Ascending aorta (tissue), 2 donors: ENCODE data around the gene MRLN. TPM values are rescaled to one million over a fixed set of nuclear protein-coding genes. Genes with fewer than 3 reads are reported as not detected.
"Not testable (repeated sequence)": the region's sequence is repeated elsewhere in the genome, so short reads cannot be mapped to it uniquely, and the experiment has no call there.

Experiments used
- DNase-seq, 2 donors: peaks; one replicate each; pipeline ENCODE4 v3.0.0-alpha.2; 2019; ENCODE audit warnings: low spot score in 2 of 2
- H3K27ac ChIP-seq, 2 donors: fragments of 200-600 bp; sonication (generic); one replicate each; pipeline ENCODE4 v1.5.1; 2016 to 2017; ENCODE audit warnings: mild to moderate bottlenecking in 1 of 2
- H3K27me3 ChIP-seq: fragments of 200-600 bp; sonication (generic); one replicate; pipeline ENCODE4 v1.5.1; 2017
- H3K36me3 ChIP-seq, 2 donors: fragments of 200-600 bp; sonication (generic); one replicate each; pipeline ENCODE4 v1.5.1; 2016
- H3K4me1 ChIP-seq, 2 donors: fragments of 200-600 bp; sonication (generic); one replicate each; pipeline ENCODE4 v1.5.1; 2016 to 2017; ENCODE audit warnings: mild to moderate bottlenecking in 1 of 2
- H3K4me3 ChIP-seq, 2 donors: fragments of 200-600 bp; sonication (generic); one replicate each; pipeline ENCODE4 v1.5.1; 2016 to 2017; ENCODE audit warnings: mild to moderate bottlenecking in 1 of 2
- H3K9me3 ChIP-seq, 2 donors: fragments of 200-600 bp; sonication (generic); one replicate each; pipeline ENCODE4 v1.5.1; 2016
- CTCF ChIP-seq, 3 experiments: fragments of 200-600 bp in 2 of 3; fragments of 450-650 bp in 1 of 3; sonication (generic) in 2 of 3; IDR thresholded peaks; one replicate each; pipeline ENCODE4 v1.5.1; 2016 to 2019; ENCODE audit warnings: antibody characterized with exemption in 3 of 3, mild to moderate bottlenecking in 1 of 3, moderate library complexity in 1 of 3
- intact Hi-C: fragments of 100-400 bp; cut with DNase I; formaldehyde crosslinking; loops from one replicate; pipeline ENCODE4 v1.15.1; 2023
- total RNA-seq: library from RNA; depleted of rRNA; stranded (reverse); fragments of >200 nt; gene quantifications from one replicate; pipeline ENCODE4 v1.1.0, GENCODE V29; 2016

The MRLN gene
- not detected for total RNA-seq

GRCh38 chr10:59753267-59753666 is at the start of gene MRLN:
Gene MRLN (minus strand): TSS chr10:59753455.
- Histone ChIP-seq H3K36me3 (no peaks in the 10 kb centered on the region), H3K4me1 (no peaks in the 10 kb centered on the region), H3K9me3 (no peaks in the 10 kb centered on the region), H3K27me3 (no peaks in the 10 kb centered on the region), H3K4me3 (no peak within 1 kb of the TSS), H3K27ac (no peak within 1 kb of the TSS)
- TF ChIP-seq CTCF (IDR thresholded peaks at IDR 0.05), result no peak
- DNase-seq, result no peak
- intact Hi-C loops, result no loop called here

GRCh38 chr10:59801171-59801570 is 47.9 kb upstream of the MRLN start:
- TF ChIP-seq CTCF (IDR thresholded peaks at IDR 0.05), result no peak
- intact Hi-C loops, result no loop called here
- H3K27ac ChIP-seq, result no peak overlapping the region
- DNase-seq, result no peak
- peaks cover 0 to 2% of the 10 kb centered on the region in 2 donors for H3K4me1 ChIP-seq
- H3K27me3 ChIP-seq, result no peaks in the 10 kb centered on the region
- peaks cover 41 to 59% of the 10 kb centered on the region in 2 donors for H3K36me3 ChIP-seq
- H3K9me3 ChIP-seq, result no peaks in the 10 kb centered on the region
- no peak overlapping the region for H3K4me3 ChIP-seq

GRCh38 chr10:59799421-59799820 is 46.2 kb upstream of the MRLN start:
- H3K9me3 ChIP-seq, result no peaks in the 10 kb centered on the region
- H3K27me3 ChIP-seq, result no peaks in the 10 kb centered on the region
- H3K36me3 ChIP-seq, result peaks cover 31 to 48% of the 10 kb centered on the region in 2 donors
- DNase-seq, result no peak
- no peak overlapping the region for H3K27ac ChIP-seq
- intact Hi-C loops, result no loop called here
- TF ChIP-seq CTCF (IDR thresholded peaks at IDR 0.05), result no peak
- H3K4me1 ChIP-seq, result peaks cover 0 to 2% of the 10 kb centered on the region in 2 donors
- H3K4me3 ChIP-seq, result no peak overlapping the region

- Histone ChIP-seq H3K36me3 (peaks cover 40 to 66% of the 10 kb centered on the region in 2 donors), H3K4me3 (no peak overlapping the region), H3K27ac (no peak overlapping the region), H3K27me3 (no peaks in the 10 kb centered on the region), H3K9me3 (no peaks in the 10 kb centered on the region), H3K4me1 (no peaks in the 10 kb centered on the region)
- no peak for TF ChIP-seq CTCF (IDR thresholded peaks at IDR 0.05)
- intact Hi-C loops, result no loop called here
- no peak for DNase-seq
Measured at GRCh38 chr10:59793919-59794318, 40.7 kb upstream of the MRLN start.

- intact Hi-C loops, result no loop called here
- DNase-seq, result no peak
- Histone ChIP-seq H3K36me3 (peaks cover 46 to 62% of the 10 kb centered on the region in 2 donors), H3K27me3 (no peaks in the 10 kb centered on the region), H3K4me3 (no peak overlapping the region), H3K4me1 (no peaks in the 10 kb centered on the region), H3K27ac (no peak overlapping the region), H3K9me3 (no peaks in the 10 kb centered on the region)
- TF ChIP-seq CTCF (IDR thresholded peaks at IDR 0.05), result no peak
Measured at GRCh38 chr10:59792812-59793211, 39.6 kb upstream of the MRLN start.

- Histone ChIP-seq H3K9me3 (no peaks in the 10 kb centered on the region), H3K4me1 (no peaks in the 10 kb centered on the region), H3K27me3 (no peaks in the 10 kb centered on the region), H3K27ac (no peak overlapping the region), H3K4me3 (no peak overlapping the region), H3K36me3 (peaks cover 40 to 54% of the 10 kb centered on the region in 2 donors)
- intact Hi-C loops, result no loop called here
- no peak for TF ChIP-seq CTCF (IDR thresholded peaks at IDR 0.05)
- DNase-seq, result no peak
Measured at GRCh38 chr10:59791601-59792000, 38.3 kb upstream of the MRLN start.

- H3K4me3 ChIP-seq, H3K27ac ChIP-seq, H3K9me3 ChIP-seq, H3K27me3 ChIP-seq, H3K4me1 ChIP-seq, intact Hi-C loops, DNase-seq: not testable (repeated sequence)
- peaks cover 39 to 44% of the 10 kb centered on the region in 2 donors for H3K36me3 ChIP-seq
Measured at GRCh38 chr10:59790080-59790479, 36.8 kb upstream of the MRLN start.

- H3K27ac ChIP-seq, intact Hi-C loops, H3K27me3 ChIP-seq, DNase-seq, H3K4me1 ChIP-seq, H3K4me3 ChIP-seq, H3K9me3 ChIP-seq: not testable (repeated sequence)
- H3K36me3 ChIP-seq, result peaks cover 30 to 38% of the 10 kb centered on the region in 2 donors
Measured at GRCh38 chr10:59788914-59789313, 35.7 kb upstream of the MRLN start.

GRCh38 chr10:59787032-59787431 is 33.8 kb upstream of the MRLN start:
- H3K4me3 ChIP-seq, H3K27me3 ChIP-seq, intact Hi-C loops, H3K4me1 ChIP-seq, H3K27ac ChIP-seq, DNase-seq, H3K9me3 ChIP-seq: not testable (repeated sequence)
- H3K36me3 ChIP-seq, result peaks cover 11 to 19% of the 10 kb centered on the region in 2 donors
